NCI-H526 (cell line): ENCODE data around the gene CDK14.

Experiments
- DNase-seq, 2 experiments: peaks; one replicate each; lab custom pipeline; 2025; lab: John Stamatoyannopoulos, UW

The CDK14 gene

DNA sequence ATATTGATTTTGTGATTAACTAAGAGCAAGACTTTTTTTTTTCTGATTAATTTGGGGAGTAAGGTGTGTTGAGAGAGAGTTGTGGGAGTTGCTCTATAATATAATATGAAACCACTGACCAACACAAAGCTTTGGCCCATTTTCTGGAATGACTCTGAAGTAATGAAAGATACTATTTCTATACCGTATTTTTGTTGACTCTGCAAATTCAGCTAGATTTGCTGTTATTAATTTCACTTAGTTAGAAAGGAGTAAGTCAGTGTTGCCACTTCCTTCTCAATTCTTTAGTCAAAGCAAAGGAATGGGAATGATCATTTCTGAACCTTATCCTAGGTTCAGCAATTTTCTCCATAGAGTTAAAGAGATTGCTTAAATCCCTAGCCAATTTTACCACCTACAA is 355.1 kb downstream of the CDK14 start:
- DNase-seq, result no peak

DNA sequence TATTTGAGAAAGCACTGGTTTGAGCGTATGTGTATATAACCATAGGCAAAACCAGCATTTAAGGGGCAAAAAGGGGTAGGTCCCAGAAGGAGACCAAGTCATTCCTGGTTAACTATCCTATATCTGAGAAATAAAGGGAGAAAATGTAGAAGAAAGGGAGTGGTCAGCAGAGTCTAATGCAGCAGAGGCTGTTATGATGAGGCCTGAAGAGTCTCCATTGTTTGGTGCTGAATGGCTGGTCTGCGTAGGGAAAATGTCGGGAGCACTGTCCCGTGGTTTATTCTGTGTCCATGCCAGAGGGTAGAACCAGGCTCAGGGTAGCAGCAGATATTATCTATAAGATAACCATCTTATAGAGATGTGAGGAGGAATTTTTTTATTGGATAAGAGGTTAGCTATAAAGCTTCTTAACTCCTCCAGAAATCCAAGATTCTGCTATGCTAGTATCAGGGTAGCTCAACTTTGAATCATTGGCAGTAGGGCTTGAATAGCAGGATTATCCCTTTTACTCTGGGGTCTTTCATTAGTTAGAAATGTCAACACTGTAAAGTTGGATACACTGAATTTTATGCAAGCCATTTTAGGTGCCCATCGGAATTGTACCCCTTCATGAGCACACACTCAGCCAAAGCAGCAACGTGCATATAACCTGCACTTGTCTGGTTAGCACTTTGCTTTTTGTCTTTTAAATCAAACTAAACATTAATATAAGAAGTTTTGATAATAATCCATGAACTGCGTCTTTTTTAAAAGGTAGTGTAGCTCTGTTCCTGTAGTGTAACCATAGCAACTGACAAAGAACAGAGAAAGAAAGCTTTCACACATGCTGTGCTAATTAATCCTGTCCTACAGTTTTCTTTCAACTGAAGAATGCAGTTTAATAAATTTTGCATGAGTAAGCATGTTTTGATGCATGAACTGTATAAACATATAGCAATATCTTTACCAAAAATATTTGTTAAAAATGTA is 356.1 kb downstream of the CDK14 start:
- no peak for DNase-seq

GRCh38 chr7:90955641-90956207 is 359.6 kb downstream of the CDK14 start:
- no peak for DNase-seq

DNA sequence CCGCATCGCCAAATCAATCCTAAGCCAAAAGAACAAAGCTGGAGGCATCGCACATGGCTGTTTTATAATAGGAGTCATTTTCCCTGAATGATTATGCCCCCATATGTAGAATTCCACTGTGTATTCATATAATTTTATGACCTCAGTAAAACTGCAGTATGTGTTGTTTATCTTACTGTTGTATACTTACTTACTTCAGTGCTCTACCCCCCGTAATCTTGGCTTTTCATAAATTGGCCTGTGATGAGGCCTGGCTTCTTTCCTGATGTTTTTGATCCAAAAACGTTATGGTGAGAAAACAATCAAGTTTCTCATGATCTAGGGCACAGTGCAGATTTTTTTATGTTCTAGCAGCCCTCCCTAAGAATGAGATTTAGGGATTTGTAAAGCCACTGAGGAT is 361.8 kb downstream of the CDK14 start:
- no peak for DNase-seq

- DNase-seq, result no peak
Observed at GRCh38 chr7:90958647-90959046, 362.5 kb downstream of the CDK14 start.

DNA sequence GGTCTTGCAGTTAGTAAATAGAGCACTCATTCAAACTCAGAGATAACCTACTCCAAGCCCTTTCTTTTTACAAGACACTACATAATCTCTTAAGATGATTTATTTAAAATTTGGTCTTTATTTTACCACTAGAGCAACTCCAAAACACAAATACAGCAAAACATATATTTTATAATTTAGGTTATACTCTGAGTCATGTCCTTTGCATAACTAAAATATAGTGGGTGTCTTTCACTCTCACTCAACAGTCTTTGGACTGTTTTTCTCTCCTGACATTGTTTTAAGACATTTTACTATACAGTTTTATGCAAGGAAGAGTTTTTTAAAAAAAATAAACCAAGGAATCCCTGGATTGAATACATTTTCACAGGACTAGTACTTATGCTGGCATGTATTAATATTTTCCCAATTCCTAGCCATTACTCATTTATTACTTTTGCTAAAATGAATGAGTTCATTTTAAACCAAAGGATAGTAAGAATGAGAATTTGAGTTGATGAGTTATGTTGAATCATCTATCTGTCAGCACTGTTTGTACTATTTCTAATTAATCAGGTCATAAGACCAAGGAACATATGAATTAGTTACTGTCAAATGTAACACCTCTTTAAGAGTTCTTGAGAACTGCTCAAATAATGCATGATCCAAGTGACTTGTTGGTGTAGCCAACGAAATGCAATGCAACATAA is 365.1 kb downstream of the CDK14 start:
- no peak for DNase-seq

- DNase-seq, result no peak
Observed at GRCh38 chr7:90965211-90965610, 369.1 kb downstream of the CDK14 start.

DNA sequence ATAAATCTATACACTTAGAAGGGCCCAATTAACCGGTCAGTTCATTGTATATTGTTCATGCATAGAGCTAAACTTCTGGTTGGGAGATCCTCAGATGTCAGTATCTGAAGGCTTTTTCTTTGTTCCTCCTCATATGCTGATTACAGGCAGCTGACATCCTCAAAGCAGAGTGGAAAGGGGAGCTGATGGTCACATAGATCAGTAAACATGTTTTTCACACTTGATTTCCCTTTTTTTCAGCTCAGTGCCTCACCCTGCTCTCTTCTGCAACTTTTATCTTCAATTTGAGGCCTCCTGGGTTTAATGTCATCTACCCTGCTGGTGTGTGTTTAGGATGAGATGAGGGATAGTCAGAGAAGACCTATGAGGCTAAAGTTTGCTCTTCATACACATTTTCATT is 370.2 kb downstream of the CDK14 start:
- DNase-seq, result no peak

- no peak for DNase-seq
Observed at GRCh38 chr7:90968871-90969270, 372.8 kb downstream of the CDK14 start.

DNA sequence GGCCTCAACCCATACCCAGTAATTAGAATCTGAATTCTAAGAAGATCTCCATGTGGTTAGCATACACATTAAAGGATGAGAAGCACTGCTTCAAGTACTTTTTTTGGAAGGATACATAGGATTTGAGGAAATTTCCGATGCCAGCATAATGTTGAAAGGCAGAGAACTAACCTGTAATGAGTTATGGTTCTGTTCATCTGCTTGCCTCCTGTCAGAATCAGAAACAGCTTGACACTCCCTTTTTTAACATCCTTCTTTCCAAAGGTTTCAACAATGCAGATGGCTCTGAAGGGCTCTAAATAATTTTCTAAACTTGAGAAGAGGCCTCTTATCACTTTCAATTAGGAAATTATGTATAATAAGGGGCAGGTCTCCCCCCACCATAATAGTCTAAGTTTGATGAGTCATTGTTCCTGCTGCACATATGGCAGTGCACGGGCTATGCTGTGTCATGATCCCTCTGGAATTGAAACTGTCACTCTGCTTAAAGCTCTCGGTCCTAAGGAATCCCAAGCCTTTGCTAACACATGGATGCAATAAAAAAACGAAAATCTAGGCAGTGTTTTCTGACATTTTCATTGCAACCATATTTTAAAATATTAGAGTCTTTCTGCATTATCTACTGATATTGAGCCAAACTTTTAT is 376.9 kb downstream of the CDK14 start:
- DNase-seq, result no peak

DNA sequence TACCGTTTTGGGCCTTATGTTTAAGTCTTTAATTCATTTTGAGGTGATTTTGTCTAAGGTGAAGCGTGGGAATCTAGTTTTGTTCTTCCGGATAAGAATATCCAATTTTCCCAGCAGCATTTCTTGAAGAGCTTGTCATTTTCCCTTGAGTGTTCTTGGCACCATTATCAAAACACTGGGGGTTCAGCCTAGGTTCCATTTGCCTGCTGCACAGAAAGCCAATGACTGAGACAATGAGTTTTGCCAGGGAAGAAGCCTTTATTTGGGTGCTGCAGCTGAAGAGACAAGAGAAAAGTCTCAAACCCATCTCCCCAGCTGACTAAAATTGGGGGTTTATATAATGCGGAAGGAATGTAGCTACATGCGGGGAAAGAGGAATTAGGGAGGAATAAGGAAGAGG is 380.9 kb downstream of the CDK14 start:
- no peak for DNase-seq

DNA sequence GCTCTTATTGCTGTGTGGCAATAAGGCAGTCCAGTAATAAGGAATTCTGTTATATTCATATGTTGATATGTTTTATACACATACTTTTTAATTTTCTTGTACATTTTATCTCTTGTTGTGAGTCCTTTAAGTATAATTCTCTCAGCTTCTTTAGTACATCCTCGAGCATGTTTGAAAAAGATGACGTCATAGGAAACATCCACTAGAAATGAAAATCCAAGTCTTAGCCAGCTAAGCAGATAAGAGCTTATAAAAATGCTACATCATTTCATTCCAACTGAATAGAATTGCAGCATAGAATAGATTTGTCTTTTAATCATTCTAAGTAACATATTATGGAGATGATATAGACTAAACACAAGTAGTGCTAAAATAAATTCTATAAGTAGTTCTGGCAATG is 384.4 kb downstream of the CDK14 start:
- no peak for DNase-seq

DNA sequence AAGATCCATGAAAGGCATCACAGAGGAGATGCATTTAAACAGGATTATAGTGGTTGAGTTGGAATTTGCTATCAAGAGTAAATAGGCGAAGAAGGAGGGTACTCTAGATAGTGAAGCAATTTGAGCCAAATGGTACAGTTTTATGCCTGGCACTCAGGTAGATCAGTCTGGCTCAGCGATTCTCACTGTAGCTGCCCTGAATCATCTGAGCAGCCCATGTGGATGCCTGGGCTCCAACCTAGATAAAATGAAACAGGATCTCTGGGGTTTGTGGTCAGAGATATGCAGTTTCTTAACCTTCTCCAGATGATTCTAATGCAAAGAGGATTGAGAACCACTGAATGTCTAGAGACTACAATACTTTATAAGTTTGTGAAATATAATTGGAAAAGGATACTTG is 386.1 kb downstream of the CDK14 start:
- DNase-seq, result no peak

- DNase-seq, result no peak
Observed at GRCh38 chr7:90984692-90985091, 388.6 kb downstream of the CDK14 start.

DNA sequence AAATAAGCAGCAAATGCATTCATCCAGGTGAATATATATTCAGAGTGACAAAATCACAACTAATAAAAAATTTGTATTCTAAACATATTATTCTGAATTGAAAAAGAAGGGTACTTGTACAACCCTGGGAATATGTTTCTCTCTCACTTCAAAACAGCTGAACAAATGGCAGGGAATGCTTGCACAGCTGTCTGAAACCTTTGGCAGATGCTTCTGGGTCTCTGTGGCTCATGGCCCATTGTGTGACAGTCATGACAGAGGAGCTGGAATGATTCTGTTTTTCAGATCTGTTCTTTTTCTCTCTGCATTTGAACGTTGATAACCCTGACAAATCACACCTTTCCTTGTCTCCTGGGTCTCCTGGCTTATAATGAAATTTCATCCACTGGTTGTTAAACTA is 392.4 kb downstream of the CDK14 start:
- no peak for DNase-seq

- no peak for DNase-seq
Observed at GRCh38 chr7:90988996-90989765, 393.1 kb downstream of the CDK14 start.

DNA sequence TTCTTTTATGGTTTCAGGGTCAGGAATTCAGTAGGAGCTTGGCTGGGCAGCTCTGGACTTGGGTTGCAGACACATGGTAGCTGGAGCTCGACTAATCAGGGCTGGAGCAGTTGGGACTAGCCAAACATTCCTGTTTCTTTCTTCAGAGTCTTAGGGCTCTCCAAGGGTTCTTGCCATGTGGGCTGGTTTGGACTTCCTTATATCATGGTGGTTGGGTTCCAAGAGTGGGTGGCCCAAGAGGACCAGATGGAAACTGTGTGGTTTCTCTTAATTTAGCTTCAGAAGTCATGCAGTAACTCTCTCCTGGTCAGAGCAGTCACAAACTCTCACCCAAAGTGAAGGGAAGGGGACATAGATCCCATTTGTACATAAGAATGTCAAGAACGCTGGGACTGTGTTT is 398.0 kb downstream of the CDK14 start:
- DNase-seq, result no peak

- no peak for DNase-seq
Observed at GRCh38 chr7:90994601-90995000, 398.5 kb downstream of the CDK14 start.

- DNase-seq, result no peak
Observed at GRCh38 chr7:90995996-90996395, 399.9 kb downstream of the CDK14 start.

GRCh38 chr7:90999989-91000979 is 404.2 kb downstream of the CDK14 start:
- no peak for DNase-seq
